ENCODE measurements around the gene SEC14L5. TPM values are rescaled to one million over a fixed set of nuclear protein-coding genes. Genes with fewer than 3 reads are reported as not detected.

Gene SEC14L5
- total and polyA plus RNA-seq, 10 of the 15 experiments (the other 5 are each of a cell fraction or from before 2014, with no cell fraction given) = 0.01 TPM; not detected in 9

GRCh38 chr16:5059386-5060072 lies 101.4 kb downstream of the SEC14L5 start:
- ChIA-PET SMC1A (ENCODE audit: uncharacterized antibody, unreplicated experiment) (no interaction called here), RAD21 (ENCODE audit: unreplicated experiment) (no interaction called here), CTCF (no interaction called here), POLR2A (no interaction called here)
- BruUV-seq (replicated peaks) = no TSS peak
- Histone ChIP-seq H3K4me1 (ENCODE audit: control insufficient read depth, insufficient read depth, low read length) (peaks cover 12% of the 10 kb centered on the region), H2AFZ (ENCODE audit: control insufficient read depth, low read depth, low read length) (no peak overlapping the region), H3K27ac (ENCODE audit: control insufficient read depth, insufficient read depth) (no peak overlapping the region), H3K27me3 (replicated peaks in 1 of 2; ENCODE audit: control insufficient read depth in 2 of 2, insufficient read depth in 2 of 2, low read length in 1 of 2) (no peaks in the 10 kb centered on the region; a peak in 1 of 4 replicates), H3K4me3 (no peak overlapping the region), H3K9ac (ENCODE audit: control insufficient read depth, insufficient read depth, low read length) (no peak overlapping the region), H3K4me2 (ENCODE audit: control insufficient read depth, insufficient read depth) (no peak overlapping the region), H3K79me2 (ENCODE audit: control insufficient read depth, insufficient read depth, low read length) (no peaks in the 10 kb centered on the region), H3K36me3 (ENCODE audit: control insufficient read depth in 2 of 2, insufficient read depth in 2 of 2, low read length in 1 of 2) (no peaks in the 10 kb centered on the region), H3K9me3 (replicated peaks; ENCODE audit: control insufficient read depth, insufficient read depth, low read length) (no peaks in the 10 kb centered on the region), H4K20me1 (ENCODE audit: control insufficient read depth, insufficient read depth) (no peaks in the 10 kb centered on the region)
- in situ Hi-C loops (cut with MboI) (no loop called here), intact Hi-C loops (cut with micrococcal nuclease; ENCODE audit: unreplicated experiment) (loop anchor here (10.0 kb wide), 1 partner anchor 85 kb away; no protein-coding TSS in a partner anchor)
- TF ChIP-seq SMAD1 (IDR thresholded peaks at IDR 0.05; ENCODE audit: low read depth, partially characterized antibody) = no peak
- no peak for TF ChIP-seq BCLAF1 (IDR thresholded peaks at IDR 0.05)
- TF ChIP-seq SUZ12 (IDR thresholded peaks at IDR 0.05; ENCODE audit: unreplicated experiment) = no peak
- TF ChIP-seq NR2F1 (conservative IDR thresholded peaks at IDR 0.05) = no peak
- TF ChIP-seq KDM1A (IDR thresholded peaks at IDR 0.05; ENCODE audit: borderline replicate concordance) = no peak
- TF ChIP-seq RCOR1 (conservative IDR thresholded peaks at IDR 0.05; ENCODE audit: low read depth, low read length) = no peak
- TF ChIP-seq TCF3 (IDR thresholded peaks at IDR 0.05; ENCODE audit: borderline replicate concordance, insufficient read depth, low read depth, low read length) = no peak
- no peak for TF ChIP-seq ZNF274 (IDR thresholded peaks at IDR 0.05; ENCODE audit: insufficient read depth, insufficient read length)
- TF ChIP-seq GABPA (IDR thresholded peaks at IDR 0.05; ENCODE audit: low read depth) = no peak
- no peak for TF ChIP-seq ZNF687 (IDR thresholded peaks at IDR 0.05)
- no peak for TF ChIP-seq KAT2A (conservative IDR thresholded peaks at IDR 0.05; ENCODE audit: control insufficient read depth, low read depth, low read length)
- TF ChIP-seq SUPT20H (IDR thresholded peaks at IDR 0.05; ENCODE audit: borderline replicate concordance, control insufficient read depth, low read depth, low read length) = no peak
- TF ChIP-seq NBN (IDR thresholded peaks at IDR 0.05) = no peak
- FAIRE-seq (no peak), DNase-seq (ENCODE audit: low read depth, low spot score) (no peak), ATAC-seq (no peak)
- 58% methylated on average over 6 of the region's 6 CpGs for WGBS (ENCODE audit: insufficient coverage, insufficient replicate concordance, low lambda C conversion rate, missing lambda C conversion rate)

Data from GM12878 (cell line).